HG03103 (cell line): ENCODE results near the gene LY9.
A peak's percentile ranks its signal among the peaks of the same experiment; 100 is the strongest.

Source experiments
- ATAC-seq: cut with Tn5 transposase; IDR thresholded peaks from one replicate; pipeline ENCODE4 v1.9.1; 2021; ENCODE audit warnings: low read depth; ENCODE audit not compliant: unreplicated experiment

Gene LY9, protein sequence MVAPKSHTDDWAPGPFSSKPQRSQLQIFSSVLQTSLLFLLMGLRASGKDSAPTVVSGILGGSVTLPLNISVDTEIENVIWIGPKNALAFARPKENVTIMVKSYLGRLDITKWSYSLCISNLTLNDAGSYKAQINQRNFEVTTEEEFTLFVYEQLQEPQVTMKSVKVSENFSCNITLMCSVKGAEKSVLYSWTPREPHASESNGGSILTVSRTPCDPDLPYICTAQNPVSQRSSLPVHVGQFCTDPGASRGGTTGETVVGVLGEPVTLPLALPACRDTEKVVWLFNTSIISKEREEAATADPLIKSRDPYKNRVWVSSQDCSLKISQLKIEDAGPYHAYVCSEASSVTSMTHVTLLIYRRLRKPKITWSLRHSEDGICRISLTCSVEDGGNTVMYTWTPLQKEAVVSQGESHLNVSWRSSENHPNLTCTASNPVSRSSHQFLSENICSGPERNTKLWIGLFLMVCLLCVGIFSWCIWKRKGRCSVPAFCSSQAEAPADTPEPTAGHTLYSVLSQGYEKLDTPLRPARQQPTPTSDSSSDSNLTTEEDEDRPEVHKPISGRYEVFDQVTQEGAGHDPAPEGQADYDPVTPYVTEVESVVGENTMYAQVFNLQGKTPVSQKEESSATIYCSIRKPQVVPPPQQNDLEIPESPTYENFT

GRCh38 chr1:160795951-160796383 lies at the start of gene LY9:
TSS of gene LY9 (plus strand) at chr1:160796174. CDS start at chr1:160796188, 14 bp downstream.
- peak; percentile 49 for ATAC-seq

GRCh38 chr1:160746836-160747500 lies 49.0 kb upstream of the LY9 start:
- ATAC-seq: no peak

- no peak for ATAC-seq
Measured at GRCh38 chr1:160747717-160748116, 48.3 kb upstream of the LY9 start.

- no peak for ATAC-seq
Measured at GRCh38 chr1:160748181-160748877, 47.6 kb upstream of the LY9 start.

DNA sequence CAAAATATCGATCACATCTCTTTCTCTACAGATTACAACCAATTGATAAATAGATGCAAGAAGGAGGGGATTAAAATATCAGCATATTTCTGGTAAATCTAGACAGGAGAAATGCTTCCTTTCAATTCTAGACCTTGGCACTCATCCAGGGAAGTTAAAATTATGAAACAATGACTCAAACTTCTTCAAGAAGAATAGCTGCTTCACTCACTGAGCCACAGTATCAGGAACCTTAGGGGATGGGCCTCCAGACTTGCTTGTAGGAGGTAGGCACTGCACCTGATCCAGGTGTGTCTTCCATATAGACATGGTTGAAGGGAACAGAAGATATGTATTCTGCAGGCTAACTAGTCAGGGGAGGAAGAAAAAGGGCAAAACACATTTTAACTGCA lies 47.1 kb upstream of the LY9 start:
- no peak for ATAC-seq

- ATAC-seq: no peak
Measured at GRCh38 chr1:160750608-160751007, 45.4 kb upstream of the LY9 start.

- ATAC-seq: no peak
Measured at GRCh38 chr1:160752406-160752805, 43.6 kb upstream of the LY9 start.

DNA sequence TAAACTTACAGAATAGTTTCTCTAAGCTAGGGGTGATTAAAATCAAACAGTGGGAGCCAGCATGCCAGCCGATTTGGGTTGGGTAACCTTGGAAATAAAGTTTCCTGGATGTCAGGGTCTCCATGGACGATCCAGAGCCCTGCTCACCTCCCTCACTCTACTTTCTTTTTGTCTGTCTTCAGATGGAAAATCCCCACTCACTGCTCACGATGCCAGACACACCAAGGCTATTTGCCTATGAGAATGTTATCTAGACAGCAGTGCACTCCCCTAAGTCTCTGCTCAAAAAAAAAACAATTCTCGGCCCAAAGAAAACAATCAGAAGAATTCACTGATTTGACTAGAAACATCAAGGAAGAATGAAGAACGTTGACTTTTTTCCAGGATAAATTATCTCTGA lies 43.0 kb upstream of the LY9 start:
- ATAC-seq: no peak

DNA sequence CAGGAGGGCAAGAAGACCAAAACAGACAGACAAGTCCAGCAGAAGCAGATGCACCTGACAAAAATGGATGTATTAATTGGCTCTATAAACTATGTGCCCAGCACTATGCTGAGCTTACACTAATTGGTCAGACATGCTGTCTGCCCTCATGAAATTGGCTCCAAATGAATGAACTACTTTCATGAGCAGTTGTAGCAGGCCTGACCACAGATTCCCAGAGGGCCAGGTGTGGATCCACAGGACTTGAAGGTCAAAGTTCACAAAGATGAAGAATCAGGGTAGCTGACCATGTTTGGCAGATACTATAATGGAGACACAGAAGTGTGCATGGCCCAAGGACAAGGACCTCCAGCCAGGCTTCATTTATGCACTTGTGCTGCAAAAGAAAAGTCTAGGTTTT lies 42.4 kb upstream of the LY9 start:
- ATAC-seq: no peak

- no peak for ATAC-seq
Measured at GRCh38 chr1:160755461-160755860, 40.5 kb upstream of the LY9 start.

DNA sequence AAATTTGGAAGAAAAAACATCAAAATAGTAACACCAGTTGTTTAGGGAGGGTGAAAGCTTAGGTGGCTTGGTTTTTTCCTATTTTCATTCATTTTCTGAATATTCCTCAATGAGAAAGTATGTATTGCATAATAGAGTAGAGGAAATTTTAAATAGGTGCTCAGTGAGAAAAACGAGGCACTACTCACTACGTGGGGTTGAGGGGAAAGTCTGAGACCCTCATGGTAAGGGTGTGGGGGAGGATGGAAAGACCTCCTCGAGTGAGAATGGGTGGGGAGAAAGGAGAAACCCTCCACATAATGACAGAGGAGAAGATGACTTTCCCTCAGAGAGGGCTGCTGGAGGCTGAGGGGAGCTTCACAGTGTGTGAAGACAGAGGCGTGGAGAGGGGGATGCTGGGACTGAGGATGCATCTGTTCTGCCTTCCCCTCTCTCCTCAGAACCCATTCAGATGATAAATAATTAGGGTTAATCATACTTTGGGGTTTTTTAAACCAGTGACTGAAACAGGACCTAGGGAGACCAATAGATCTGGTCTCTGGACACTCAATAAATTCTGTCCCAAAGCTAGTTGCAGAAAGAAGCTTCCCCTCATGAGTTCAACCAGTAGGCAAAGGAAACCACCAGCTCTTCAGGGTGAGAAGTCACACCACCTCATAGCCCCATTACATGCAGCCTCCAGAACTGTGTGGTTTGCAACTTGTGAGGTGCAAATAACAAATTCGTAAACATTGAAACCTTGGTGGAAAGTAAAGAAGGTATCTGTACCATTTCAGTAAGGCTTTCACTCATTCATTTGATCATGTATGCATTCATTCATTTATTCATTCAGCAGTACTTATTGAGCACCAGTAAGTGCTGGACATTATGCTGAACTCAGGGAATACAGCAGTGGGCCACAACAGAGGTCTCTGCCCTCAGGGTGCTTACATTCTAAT lies 39.8 kb upstream of the LY9 start:
- no peak for ATAC-seq

GRCh38 chr1:160756849-160757201 lies 39.1 kb upstream of the LY9 start:
- ATAC-seq: no peak

DNA sequence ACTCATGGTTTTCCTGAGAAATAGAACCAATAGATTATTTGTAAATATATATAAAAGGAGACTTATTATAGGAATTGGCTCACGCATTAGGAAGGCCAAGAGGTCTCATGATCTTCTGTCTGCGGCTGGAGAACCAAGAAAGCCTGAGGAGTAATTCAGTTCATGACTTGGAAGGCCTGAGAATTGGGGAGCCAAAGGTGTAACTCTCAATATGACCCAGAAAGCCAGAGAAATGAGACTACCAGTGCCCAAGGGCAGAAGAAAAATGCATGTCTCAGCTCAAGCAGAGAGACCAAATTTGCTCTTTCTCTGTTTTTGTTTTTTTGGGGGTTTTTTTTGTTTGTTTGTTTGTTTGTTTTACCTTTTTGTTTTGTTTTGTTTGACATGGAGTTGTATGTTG lies 37.5 kb upstream of the LY9 start:
- ATAC-seq: no peak

- ATAC-seq: no peak
Measured at GRCh38 chr1:160759740-160760139, 36.2 kb upstream of the LY9 start.

GRCh38 chr1:160761046-160761445 lies 34.9 kb upstream of the LY9 start:
- no peak for ATAC-seq

DNA sequence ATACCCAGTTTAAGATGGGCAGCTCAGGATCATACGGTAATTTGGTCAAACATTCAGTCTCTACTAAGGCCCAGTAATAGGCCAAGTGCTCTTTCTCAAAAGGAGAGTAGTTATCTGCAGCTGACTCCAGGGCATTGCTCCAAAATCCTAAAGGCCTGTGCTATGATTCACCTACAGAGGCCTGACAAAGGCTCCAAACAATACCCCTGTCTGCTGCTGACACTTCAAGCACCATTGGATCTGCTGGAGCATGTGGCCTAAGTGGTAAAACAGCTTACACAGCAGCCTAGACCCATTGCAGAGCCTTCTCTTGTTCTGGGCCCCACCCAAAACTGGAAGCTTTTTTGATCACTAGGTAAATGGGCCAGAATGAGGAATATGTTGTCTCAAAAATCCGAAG lies 34.1 kb upstream of the LY9 start:
- ATAC-seq: no peak

- no peak for ATAC-seq
Measured at GRCh38 chr1:160763993-160764392, 32.0 kb upstream of the LY9 start.

GRCh38 chr1:160767395-160768294 lies 28.3 kb upstream of the LY9 start:
- ATAC-seq: no peak

GRCh38 chr1:160768295-160768657 lies 27.7 kb upstream of the LY9 start:
- no peak for ATAC-seq
